Coronary artery (tissue), 2 donors: Measurements from ENCODE around the gene TGFBR1.

Experiments used
- DNase-seq: peaks from one replicate; pipeline ENCODE4 v3.0.0-alpha.2; 2017; ENCODE audit warnings: low spot score
- H3K27ac ChIP-seq, 2 donors: fragments of 200-600 bp; sonication (generic); one replicate each; pipeline ENCODE4 v1.5.1; 2016 to 2019
- H3K4me3 ChIP-seq: fragments of 200-600 bp; sonication (generic); 2 replicates; pipeline ENCODE4 v1.5.1; 2016; ENCODE audit warnings: mild to moderate bottlenecking, moderate library complexity
- TF ChIP-seq, protein P1 (sequence below): fragments of 200-600 bp; sonication (generic); IDR thresholded peaks from one replicate; pipeline ENCODE4 v1.5.1; 2019; ENCODE audit warnings: antibody characterized with exemption

TGFBR1 gene

DNA sequence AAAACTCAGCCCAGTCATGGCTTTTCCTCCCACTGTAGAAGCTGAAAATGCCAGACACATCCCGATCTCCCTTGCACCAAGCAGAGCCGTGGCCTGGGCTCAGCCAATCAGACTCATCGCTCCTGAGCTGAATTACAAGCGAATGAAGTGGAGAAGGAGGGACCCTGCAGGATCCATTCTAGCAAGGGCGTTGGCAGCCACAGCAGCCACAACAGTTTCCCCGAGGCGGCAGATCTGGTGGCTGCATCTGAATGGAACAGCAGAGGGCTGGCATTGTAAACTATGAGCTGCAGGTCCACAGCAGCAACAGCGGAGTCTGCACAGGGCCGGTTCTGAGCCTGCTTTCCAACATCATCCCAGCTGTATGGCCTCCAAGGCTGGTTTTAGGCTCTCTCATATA is 93.1 kb downstream of the TGFBR1 start:
- H3K27ac ChIP-seq, result no peak overlapping the region
- no peak for DNase-seq

DNA sequence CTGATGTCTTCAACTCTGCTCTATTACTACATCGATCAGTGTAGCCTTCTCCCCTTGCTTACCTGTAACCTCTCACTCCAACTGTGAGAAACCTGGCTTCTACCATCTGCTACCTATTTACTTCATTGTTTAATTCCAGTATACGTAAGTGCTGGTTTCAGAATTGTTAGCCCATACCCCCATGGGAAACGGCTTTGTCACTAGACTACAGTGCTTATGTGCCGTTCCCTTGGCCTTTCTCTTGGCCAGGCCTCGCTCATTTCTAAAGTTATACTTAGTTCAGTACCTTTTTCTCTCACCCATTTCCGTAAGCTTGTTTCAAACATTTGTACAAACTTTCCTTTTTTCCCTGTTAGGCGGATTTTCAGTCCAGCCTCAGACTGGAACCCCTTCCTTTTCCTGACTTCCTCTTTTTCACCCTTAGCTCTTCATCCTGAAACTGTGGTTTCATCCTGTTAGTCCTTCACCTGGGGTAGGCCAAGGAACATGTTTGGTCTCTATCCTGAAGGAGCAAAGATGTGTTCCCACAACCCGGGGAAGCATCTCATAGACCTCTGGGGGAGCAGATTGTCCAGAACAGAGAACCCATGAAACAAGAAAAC is 95.1 kb downstream of the TGFBR1 start:
- H3K4me3 ChIP-seq, result no peak overlapping the region
- DNase-seq, result no peak
- H3K27ac ChIP-seq, result no peak overlapping the region
- TF ChIP-seq, protein P1, sequence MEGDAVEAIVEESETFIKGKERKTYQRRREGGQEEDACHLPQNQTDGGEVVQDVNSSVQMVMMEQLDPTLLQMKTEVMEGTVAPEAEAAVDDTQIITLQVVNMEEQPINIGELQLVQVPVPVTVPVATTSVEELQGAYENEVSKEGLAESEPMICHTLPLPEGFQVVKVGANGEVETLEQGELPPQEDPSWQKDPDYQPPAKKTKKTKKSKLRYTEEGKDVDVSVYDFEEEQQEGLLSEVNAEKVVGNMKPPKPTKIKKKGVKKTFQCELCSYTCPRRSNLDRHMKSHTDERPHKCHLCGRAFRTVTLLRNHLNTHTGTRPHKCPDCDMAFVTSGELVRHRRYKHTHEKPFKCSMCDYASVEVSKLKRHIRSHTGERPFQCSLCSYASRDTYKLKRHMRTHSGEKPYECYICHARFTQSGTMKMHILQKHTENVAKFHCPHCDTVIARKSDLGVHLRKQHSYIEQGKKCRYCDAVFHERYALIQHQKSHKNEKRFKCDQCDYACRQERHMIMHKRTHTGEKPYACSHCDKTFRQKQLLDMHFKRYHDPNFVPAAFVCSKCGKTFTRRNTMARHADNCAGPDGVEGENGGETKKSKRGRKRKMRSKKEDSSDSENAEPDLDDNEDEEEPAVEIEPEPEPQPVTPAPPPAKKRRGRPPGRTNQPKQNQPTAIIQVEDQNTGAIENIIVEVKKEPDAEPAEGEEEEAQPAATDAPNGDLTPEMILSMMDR, result no peak

More for the DNA sequence above, 93.1 kb downstream of the TGFBR1 start:
- TF ChIP-seq, protein P1, result no peak
- H3K4me3 ChIP-seq, result no peak overlapping the region

DNA sequence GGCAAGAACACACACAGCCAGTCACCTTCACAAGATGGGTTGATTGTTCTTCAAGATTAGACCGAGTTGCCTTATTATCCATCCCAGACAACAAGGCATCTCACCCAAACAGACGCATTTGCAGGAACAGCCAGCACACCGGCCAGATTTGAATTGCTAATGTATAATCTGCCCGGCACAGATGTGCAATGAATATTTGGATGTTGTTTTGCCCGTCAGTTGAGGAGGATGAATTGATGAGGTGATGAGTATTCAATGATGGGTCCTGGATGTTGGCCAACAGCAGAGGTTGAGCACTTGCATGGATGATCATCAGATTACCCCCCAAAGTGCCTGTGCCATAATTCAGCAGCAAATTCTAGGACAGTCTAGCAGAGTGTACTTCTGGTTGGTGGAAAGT is 96.7 kb downstream of the TGFBR1 start:
- Histone ChIP-seq H3K4me3 (no peak overlapping the region), H3K27ac (no peak overlapping the region)
- no peak for DNase-seq
- TF ChIP-seq, protein P1, result no peak
